ENCODE measurements around the gene TSPAN5. TPM values are rescaled to one million over a fixed set of nuclear protein-coding genes. Genes with fewer than 3 reads are reported as not detected.

Gene TSPAN5
- total RNA-seq, 1 donor from 2014 or later = 1.7 TPM

DNA sequence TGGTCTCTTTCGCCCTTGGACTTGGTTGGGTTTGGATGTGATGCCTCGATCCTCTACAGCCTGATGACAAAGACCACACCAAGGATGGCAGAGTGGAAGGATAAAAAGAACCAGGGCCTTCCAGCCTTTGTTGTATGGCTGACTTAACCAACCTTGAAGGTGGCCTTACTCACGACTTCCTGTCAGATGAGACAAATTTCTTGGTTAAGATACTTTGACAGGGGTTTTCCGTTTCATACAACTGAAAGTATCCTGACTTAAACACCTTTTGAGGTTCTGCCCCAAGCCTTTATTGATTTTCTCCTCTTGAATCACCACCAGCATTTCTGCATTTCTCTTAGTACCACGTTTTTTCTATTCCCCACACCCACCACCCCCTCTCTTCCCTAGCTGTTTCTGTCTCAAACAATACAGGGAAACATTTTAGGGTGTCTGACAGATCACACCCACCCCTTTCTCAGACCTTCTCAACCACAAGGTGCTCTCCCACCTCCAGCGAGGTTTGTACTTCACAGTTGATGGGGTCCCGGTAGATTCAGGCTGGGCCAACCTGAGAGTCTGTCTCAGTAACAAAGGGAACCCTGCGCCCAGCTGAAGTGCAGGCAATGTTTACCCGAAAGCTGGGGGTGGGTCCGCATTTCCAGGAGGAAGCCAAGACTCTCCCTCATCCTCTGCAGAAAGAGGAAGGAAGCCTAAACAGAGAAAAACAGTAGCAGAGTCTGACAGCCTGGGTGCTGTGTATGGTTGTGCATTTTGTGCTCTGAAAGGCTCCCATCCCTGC, 5.0 kb upstream of the TSPAN5 start:
- H3K27me3 ChIP-seq (ENCODE audit: low read depth) = no peaks in the 10 kb centered on the region
- H3K27ac ChIP-seq (replicated peaks) = peak overlapping the region; percentile 12
- peak; percentile 20 for DNase-seq
- H3K4me3 ChIP-seq = no peak overlapping the region
- no peaks in the 10 kb centered on the region for H3K9me3 ChIP-seq (replicated peaks)
- H3K36me3 ChIP-seq = no peaks in the 10 kb centered on the region
- TF ChIP-seq, protein P1, sequence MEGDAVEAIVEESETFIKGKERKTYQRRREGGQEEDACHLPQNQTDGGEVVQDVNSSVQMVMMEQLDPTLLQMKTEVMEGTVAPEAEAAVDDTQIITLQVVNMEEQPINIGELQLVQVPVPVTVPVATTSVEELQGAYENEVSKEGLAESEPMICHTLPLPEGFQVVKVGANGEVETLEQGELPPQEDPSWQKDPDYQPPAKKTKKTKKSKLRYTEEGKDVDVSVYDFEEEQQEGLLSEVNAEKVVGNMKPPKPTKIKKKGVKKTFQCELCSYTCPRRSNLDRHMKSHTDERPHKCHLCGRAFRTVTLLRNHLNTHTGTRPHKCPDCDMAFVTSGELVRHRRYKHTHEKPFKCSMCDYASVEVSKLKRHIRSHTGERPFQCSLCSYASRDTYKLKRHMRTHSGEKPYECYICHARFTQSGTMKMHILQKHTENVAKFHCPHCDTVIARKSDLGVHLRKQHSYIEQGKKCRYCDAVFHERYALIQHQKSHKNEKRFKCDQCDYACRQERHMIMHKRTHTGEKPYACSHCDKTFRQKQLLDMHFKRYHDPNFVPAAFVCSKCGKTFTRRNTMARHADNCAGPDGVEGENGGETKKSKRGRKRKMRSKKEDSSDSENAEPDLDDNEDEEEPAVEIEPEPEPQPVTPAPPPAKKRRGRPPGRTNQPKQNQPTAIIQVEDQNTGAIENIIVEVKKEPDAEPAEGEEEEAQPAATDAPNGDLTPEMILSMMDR (IDR thresholded peaks at IDR 0.05; ENCODE audit: borderline replicate concordance) = no peak
- H3K4me1 ChIP-seq = peaks cover 21% of the 10 kb centered on the region
- intact Hi-C loops (cut with micrococcal nuclease) = no loop called here

DNA sequence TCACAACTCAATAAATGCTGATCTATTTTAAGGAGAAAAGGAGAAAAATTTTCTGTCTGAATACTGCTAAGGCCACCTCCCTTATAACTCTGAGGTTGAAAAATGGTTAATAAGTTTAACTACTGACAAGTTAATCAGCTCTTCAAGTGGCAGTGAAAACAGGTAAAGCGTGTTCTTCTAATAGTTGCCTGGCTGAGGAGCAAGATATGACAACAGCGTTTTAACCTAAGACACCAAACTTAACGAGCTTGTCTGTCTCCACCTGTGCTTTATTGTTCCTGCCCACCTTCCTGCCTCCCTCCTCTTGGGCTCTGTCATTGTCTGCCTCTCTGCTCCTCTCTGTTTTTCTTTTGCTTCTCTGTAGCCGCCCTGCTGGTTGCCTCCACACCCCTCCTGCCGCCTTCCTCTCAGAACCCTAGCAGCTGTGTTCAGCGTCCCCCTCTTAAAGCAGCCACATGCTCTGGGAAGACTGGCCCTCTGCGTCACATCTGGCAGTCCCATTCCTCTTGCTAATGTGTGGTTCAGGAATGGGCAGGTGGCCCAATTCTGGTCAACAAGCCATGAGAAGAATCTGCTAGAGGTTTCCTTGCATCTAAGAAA, 4.3 kb upstream of the TSPAN5 start:
- Histone ChIP-seq H3K4me1 (peaks cover 28% of the 10 kb centered on the region), H3K36me3 (no peaks in the 10 kb centered on the region), H3K9me3 (replicated peaks) (no peaks in the 10 kb centered on the region), H3K4me3 (no peak overlapping the region), H3K27ac (replicated peaks) (no peak overlapping the region), H3K27me3 (ENCODE audit: low read depth) (no peaks in the 10 kb centered on the region)
- TF ChIP-seq, protein P1 (IDR thresholded peaks at IDR 0.05; ENCODE audit: borderline replicate concordance) = no peak
- intact Hi-C loops (cut with micrococcal nuclease) = no loop called here
- no peak for DNase-seq

DNA sequence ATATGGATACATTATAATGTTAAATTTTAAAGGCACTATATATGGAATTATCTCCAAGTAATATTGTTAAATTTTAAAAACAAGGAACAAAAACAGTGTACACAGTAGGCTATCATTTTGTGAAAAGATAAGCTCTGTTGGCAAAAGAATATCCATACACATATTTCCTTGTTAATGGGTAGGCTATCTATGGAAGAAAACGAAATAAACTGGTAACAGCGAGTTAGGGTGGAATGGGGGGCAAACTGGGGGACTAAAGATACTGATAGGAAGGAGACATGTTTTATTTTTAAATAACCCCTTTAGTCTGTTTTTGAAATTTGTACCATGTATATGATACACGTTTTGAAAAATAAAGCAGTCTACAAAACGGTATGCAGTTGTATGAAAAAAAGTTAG, 3.6 kb upstream of the TSPAN5 start:
- no peak for DNase-seq
- Histone ChIP-seq H3K9me3 (replicated peaks) (no peaks in the 10 kb centered on the region), H3K36me3 (no peaks in the 10 kb centered on the region), H3K4me3 (no peak overlapping the region), H3K4me1 (peaks cover 35% of the 10 kb centered on the region), H3K27me3 (ENCODE audit: low read depth) (no peaks in the 10 kb centered on the region), H3K27ac (replicated peaks) (no peak overlapping the region)
- intact Hi-C loops (cut with micrococcal nuclease) = no loop called here
- TF ChIP-seq, protein P1 (IDR thresholded peaks at IDR 0.05; ENCODE audit: borderline replicate concordance) = no peak

DNA sequence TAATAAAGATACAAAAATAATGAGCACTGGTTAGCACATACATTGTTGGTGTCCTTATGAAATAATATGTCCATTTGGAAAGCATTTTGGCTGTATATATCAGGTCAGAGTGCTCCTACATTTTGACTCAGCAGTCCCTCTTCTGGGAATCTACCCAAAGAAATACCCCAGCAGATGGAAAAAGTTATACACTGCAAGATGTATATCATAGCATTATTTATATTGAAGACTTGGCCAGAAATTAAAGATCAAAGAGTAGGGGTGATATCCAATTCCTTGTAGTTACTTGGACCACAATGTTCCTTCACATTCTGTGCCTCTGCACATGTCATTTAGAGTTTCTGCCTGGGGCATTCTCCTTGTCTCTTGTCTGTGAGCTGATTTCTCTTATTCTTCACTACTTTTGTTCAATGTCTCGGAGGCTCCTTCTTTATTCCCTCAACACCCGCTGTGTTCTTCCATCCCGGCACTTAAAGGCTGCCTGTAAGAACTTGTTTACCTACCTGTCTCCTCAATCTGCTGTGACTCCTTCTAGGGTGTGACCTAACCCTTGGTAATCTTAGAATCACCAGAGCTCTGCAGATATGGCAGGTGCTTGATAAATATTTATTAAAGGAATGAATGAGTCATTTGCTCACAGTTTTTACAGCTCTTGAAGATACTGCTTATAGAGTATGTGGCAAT, 3.1 kb upstream of the TSPAN5 start:
- intact Hi-C loops (cut with micrococcal nuclease) = no loop called here
- no peak for DNase-seq
- Histone ChIP-seq H3K27ac (replicated peaks) (no peak overlapping the region), H3K9me3 (replicated peaks) (no peaks in the 10 kb centered on the region), H3K4me1 (peaks cover 40% of the 10 kb centered on the region), H3K36me3 (no peaks in the 10 kb centered on the region), H3K4me3 (no peak overlapping the region), H3K27me3 (ENCODE audit: low read depth) (no peaks in the 10 kb centered on the region)
- TF ChIP-seq, protein P1 (IDR thresholded peaks at IDR 0.05; ENCODE audit: borderline replicate concordance) = no peak

DNA sequence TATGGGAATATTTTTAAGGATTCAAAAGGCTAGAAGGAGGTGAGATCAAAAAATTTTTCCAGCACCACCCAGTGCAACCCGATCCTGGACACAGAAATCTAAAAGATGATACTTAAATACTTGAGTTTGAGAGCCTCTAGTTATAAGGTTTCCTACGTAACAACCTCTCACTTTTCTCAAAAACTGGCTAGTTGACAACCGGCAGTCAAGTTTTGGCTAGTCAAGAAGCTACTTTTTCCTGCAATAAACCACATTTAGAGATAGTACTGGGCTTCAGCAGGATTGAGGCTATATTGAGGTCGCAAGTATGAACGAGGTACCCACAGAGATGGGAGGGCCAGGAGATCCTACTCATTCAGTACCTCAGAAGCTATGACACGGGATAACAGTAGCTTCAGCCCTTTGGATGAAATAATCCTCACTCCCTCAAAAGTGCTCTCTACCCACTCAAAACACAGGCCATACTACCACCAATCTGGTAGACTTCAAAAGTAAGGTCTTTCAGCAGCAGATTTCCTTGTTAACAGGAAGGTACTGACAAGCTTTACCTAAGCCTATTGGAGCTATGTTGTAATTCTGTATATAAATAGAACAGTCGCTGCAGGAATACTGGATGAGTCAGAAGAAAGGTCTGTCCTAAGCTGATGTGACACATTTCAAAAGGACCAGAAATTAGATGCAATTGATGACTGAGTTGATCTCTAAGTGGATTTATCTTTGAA, 1.5 kb upstream of the TSPAN5 start:
- no peak for DNase-seq
- TF ChIP-seq, protein P1 (IDR thresholded peaks at IDR 0.05; ENCODE audit: borderline replicate concordance) = no peak
- H3K36me3 ChIP-seq = no peaks in the 10 kb centered on the region
- H3K9me3 ChIP-seq (replicated peaks) = no peaks in the 10 kb centered on the region
- peaks cover 6% of the 10 kb centered on the region for H3K27me3 ChIP-seq (ENCODE audit: low read depth)
- H3K27ac ChIP-seq (replicated peaks) = peak overlapping the region; percentile 73
- peak overlapping the region; percentile 74 for H3K4me3 ChIP-seq
- intact Hi-C loops (cut with micrococcal nuclease) = no loop called here
- peaks cover 42% of the 10 kb centered on the region for H3K4me1 ChIP-seq

Data from left ventricle myocardium inferior (tissue), 1 donor.